Stimulated activated CD8-positive, alpha-beta memory T cell treated with anti-CD3 and anti-CD28 coated beads, Interleukin-7, amount 100 ng/mL, for 48 hours (primary cell): ENCODE data around the gene C10orf90.

Source experiments
- DNase-seq, 2 donors: peaks; one replicate each; pipeline ENCODE4 v3.0.0-alpha.2; 2020; ENCODE audit warnings: low read depth in 1 of 2; ENCODE audit errors: extremely low read depth in 1 of 2

The C10orf90 gene

DNA sequence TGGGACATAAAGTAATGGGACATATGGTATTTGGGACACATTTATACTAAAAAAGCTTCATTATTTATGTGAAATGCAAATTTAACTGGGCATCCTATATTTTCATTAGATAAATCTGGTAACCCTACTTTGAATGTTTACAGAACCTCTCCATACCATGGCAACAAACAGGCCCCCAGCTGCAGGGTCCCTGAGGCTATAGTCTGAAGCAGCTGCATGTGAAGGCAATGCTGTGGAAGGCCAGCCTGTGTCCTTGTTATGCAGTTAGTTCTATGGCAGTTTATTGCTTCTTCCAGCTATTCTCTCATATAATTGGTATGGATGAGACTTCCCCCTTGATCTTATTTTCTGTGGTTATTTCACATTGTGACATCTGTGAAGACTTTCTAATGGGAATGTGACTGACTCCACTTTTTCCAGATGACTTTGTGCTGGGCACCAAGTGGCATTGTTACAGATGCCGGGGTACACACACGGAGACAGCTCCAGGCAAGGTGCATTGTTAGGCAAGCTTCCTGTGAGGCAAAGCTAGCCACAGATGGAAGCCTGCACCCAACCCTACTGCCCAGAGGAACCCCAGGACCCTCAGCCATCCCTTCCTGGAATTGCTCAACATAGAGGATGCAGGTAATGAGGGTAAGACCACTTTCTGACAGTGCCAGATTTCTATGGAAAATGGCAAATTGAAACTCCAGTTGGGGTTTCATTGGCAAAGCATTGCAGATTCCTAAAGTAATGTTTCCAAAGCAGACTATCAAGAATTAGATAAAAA lies 232.7 kb downstream of the C10orf90 start:
- DNase-seq, result no peak

DNA sequence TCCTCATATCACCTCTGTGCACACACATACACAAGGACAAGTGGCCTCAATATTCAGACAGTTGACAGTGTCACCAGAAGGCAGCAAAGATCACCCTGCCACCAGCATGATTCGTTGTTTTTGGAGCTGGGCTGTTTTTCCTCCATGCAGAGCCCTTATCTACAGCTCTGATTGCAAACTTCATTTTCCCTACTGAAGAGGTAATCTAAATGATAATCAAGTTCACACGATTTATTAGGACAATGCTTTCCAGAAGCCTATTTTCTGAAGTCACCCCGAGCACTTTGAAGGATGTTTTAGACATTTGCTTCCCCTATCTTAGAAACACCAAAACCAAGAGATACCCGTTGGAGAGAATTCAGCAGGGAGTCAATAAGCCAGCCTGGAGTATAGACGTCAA lies 236.3 kb downstream of the C10orf90 start:
- DNase-seq, result no peak

DNA sequence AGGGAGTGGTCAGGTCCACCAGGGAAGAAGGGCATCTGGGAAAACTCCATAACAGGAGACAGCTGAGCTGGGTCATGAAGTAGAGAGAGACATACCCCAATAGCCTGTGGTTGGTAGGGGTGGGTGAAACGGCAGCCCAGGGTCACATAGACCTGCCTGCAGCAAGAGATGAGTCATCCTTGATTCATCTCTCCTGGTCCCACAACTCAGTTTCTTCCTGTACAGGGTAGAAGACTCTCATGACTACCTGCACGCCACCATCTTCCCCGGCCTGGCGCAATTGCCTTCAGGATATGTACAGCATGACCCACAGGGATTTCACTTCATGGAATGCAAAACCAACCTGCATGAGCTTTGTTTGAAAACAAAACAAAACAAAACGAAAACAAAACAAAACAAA lies 237.1 kb downstream of the C10orf90 start:
- DNase-seq, result no peak

DNA sequence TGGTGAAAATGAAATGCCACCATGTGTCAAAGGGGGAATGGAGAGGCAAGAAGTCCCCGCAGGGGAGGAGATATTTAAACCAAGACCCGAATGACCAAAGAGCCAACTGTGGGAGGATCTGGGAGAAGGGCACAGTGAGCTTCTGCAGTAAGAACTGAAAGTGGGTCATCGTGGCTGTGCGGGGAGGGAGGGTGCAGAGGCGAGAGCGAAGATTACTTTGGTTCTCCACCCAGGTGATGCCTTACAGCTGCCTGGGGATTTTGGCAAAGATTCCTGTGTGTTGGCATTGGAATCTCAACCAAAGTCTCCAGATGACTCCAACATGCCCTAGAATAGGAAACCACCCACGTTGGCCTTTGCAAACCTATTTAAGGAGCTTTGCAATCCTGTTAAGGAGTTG lies 238.0 kb downstream of the C10orf90 start:
- no peak for DNase-seq

DNA sequence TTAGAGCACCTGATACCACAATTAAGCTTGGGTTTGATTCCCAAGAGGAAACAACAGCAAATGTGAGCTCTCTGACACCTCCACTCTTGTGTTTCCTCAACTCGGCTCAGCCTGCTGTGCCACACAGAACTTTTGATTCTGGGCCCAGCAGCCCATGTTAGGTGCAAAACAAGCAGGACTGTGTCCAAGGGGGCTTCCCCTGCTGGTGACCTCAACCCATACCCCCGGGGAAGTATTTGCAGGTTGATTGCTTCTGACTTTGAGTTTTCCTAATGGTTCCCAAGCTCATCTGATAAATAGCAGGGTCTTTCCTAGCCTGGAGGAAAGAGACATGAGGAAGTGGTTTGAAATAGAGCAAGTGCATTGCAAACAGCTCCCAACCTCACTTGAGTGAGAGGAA lies 238.7 kb downstream of the C10orf90 start:
- DNase-seq, result no peak

DNA sequence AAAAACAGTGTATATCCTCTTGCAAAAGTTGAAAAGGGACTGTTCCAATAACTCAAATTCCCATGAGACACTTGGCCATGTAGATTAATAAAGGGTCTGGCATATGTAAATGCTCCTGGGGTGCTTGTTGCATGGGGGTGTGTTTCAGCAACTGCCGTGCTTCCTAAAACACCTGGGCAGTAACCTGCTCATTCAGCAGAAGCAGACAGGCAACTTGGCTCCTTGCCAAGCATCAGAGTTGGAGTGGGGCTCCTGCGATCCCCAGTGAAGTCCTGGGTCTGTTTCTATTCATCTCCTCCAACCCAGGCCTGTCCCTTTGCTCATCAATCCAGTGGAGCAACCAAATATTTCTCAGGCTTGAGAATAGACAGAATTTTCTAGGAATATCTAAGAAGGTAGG lies 240.0 kb downstream of the C10orf90 start:
- no peak for DNase-seq

DNA sequence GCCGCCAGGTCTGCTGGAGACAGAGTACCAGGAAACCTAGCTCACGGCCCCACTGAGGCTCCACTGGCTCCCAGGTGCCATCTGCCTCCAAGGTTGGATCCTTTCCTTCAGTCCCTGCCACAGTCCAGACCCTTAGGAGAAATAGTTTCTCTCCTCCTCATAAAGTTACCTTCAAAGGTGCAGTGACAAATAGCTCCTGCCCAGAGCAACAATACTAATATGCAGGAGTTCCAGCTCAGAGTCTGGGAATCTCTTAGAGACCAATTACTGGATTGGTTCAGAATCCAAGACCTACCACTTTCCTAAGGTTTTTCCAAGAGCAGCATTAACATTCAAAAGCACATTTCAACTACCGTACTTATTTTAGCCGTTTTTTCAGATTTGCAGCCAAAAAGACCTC lies 241.2 kb downstream of the C10orf90 start:
- DNase-seq, result no peak

DNA sequence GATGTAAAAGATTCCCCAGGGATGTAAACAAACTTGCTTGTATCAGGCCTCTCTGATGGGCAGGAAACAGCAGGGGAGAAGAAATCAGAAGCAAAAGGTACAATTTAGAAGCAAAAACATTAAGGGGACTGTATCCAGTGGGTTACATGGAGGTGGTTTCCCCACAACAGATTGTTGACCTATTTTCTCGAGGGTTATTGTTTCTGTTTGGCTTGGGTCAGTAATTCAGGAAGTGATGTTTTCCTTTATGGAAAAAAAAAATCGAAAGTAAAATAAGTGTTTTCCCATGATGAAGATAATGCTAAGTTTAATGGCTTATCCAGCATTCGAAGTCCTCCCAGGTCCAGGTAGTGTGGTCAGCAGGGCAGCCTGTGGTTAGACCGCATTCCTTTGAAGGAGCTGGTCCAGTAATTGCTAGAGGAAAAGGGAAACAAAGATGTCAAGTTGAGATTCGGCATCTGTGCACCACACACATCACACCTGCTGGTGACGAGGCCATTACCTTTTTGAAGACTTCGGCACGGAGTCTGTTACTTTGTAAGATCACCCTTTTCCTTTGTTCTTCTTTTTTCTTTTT lies 244.9 kb downstream of the C10orf90 start:
- DNase-seq, result no peak

DNA sequence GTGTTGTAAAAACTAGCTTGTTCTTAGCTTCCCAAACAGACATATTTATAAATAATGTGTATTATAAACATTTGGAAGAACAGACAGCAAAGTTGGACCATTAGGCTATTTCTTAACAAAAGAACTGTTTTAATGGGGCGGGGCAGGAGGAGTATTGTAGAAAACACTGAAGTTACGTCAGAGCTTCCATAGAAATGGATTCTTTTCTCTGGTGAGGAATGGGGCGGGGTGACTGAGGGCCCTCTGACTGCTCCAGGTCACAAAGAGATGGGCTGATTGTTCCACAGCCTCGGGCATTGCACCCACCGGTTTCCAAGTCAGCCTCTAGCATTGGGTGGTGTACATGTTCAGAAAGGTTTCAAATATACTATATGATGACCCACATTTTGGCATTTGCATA lies 245.5 kb downstream of the C10orf90 start:
- DNase-seq, result no peak

DNA sequence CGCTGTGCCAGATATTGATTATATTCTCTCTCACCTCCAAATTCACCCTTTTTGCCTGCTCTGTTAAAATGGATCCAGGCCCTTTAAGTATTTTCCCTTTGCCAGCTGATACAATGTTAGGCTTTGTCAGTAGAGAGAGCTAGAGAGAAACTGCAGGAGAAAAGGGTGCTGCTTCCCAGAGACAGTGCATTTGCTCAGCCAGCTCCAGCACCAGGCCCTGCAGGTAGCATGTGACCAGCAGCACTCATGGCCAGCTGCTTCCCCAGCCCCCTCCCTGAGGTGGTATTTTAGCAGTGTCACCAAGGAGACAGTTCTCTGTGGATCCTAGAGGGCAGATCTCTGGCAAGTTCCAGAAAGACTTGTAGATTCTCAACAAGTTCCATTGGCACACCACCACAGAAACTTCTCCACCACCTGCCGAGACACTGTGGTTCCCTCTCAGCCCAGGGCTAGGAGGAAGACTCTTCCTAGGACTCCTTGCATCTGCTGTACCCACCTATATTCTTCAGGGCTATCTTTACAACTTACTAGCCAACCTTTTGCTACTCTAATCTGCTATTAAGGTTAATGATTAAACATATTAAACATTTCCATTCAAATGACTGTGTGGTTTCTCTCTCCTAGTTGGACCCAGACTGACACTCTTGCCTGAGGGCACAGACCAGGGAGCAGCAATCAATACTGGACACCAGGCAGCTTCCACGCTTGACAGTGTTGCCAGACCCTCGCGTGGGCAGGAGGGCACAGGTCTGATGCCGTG lies 246.6 kb downstream of the C10orf90 start:
- no peak for DNase-seq

DNA sequence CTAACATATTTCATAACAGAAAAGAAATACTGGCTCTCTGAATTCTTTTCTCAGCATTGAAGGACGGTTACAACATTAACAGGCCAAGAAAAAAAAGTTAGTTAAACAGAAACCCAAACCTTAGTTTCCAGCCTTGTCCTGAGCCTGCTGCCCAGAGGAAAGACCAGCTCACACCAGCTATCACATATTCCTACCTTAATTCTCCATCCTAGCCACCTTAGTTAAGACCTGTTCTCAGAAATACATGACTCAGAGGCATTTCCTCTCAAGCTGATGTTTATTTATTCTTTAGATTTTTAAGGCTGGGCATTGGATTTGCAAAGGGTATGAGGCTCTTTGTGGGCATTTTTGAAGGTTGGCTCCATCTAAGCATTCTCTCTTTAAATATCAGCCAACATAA lies 247.9 kb downstream of the C10orf90 start:
- DNase-seq, result no peak

DNA sequence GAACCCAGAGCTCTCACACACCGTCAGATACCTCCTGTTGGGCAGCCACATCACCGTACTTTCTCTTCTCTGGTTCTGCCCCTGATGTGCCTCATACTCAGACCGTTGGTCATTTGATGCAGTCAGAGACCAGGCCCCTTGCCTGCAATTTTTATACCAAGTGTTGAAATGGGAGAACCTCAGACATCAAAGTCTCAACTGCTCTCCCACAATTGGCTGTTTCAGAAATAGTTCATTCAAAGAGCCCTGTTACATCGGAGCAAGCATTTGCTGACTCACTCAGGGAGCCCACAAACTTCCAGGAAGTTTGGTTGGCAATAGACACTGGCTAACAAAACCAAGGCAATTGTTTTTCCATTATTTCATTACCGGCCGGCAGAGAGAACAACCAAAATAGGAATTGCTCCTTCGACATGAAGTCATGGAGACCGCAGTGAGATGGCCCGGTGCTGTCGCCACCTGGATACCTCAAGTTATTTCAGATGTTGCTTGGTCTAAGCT lies 248.7 kb downstream of the C10orf90 start:
- DNase-seq, result no peak

DNA sequence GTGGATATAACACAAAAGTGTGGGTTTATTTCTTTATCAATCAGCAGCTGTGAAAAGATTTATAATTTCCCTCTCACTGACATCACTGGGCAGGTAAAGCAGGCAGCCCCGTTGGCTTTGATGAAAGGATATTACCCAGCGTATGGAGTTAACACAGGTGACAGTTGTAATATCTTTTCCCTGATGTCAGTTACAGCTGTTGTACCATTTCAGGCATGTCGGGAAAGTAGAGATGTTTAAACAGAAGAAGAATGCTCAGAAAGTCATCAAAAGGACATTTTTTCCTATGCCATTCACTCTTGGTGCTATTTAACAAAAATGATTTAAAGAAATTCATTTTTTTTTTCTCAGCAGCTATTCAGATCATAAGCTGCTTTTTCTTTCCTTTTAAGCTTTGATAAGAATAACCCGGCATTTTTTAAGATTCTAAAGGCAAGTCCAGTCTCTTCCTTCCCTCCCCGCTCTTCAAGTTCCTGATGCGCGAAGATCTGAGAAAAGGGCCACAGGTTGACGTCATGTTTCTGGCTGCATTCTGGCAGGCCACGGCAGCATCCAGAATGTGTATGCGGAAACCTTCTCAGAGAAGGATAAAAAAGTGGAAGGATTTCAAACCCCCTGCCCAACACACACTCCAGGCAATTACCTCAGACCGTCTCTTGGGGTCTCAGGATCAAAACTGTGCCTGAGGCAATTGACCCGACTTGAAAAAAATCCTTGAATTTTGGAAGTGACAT lies 249.8 kb downstream of the C10orf90 start:
- no peak for DNase-seq

DNA sequence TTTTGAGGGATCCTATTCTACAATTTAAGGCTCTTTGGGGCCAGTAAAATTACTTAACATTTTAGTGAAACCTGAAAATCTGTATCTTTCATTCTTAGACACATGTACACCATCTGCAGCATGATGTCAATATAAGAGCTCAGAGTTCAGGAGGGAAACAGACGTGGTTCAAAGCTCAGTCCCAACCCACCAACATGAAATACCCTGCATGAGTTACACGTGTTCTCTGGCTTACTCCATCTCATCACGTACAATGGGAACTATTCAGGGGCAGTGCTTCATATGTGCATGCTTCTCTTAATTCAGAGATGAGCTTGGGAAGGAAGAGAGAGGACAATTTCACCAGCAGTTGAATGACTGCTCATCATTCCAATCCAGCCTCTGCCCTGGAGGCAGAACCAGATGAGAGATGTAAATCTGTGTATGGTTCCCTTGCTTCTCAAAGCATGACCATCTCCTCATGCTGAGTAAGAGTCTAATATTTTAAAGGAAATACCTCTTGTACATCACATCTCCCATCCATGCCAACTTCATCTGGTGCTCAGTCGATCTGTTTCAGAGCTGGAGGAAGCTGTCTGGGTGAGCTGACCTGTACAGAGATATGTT lies 253.2 kb downstream of the C10orf90 start:
- no peak for DNase-seq

DNA sequence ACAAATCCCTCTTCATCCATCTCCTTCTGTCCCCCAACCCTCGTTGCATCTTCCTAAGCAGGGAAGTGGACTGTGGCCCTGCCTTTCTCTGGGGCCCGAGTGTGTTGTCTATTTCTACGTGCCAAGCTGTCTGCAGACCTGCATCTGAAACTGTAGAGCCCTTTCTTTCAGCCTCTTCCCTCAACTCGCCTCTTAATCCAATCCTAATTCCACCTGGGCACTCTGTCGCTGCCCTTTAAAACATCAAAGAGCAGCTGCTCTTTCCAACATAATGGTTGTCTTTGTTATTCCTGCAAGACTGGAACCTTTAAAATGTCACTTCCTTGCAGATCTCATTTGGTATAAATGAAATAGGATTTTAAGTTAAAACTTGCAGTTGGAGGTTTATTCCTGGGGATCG lies 260.7 kb downstream of the C10orf90 start:
- no peak for DNase-seq

DNA sequence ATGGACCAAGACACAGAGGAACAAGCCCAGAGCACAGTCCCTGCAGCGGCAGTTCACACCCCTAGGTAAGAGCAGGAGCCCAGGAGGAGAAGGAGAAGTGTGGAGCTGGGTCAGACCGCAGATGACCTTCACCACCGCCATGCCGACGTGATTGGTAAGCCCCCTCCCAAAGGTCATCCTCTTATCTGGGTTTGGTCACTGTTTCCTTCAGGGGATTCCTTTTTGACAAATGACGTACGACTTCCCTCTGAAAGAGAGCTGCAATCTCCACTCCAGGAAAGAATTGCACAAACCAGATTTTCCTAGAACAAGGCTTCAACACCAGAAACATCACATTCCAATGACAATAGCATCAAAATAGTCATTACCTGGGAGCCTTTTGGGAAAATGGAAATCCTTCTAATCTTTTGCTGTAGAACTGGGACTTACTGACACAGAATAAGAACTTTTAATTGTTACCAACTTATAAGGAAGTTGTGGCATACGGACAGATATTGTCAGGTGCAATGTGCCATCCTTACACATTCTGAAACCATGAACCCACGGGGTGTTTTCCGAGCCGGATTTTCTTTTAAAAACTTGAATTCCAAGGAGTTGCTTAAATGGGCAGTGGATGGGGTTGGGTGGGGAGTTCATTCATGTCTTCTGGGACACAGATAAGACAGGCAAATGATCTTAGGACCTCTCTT lies 261.4 kb downstream of the C10orf90 start:
- no peak for DNase-seq

DNA sequence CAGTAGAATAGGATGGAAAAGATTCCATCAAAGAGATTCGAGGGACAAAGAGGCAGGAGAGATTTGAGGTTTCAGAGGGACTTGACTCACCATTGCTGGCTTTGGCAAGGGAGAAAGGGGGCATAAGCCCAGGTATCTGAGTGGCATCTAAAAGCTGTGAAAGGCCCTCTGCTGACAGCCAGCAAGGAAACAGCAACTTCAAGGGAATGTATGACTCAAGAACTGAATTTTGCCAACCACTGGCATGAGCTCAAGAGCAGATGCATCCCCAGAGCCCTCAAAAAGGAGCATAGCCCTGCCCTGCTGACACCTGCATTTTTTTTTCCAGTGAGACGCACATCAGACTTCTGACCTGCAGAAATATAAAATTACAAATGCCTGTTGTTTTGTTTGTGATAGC lies 262.7 kb downstream of the C10orf90 start:
- DNase-seq, result no peak

DNA sequence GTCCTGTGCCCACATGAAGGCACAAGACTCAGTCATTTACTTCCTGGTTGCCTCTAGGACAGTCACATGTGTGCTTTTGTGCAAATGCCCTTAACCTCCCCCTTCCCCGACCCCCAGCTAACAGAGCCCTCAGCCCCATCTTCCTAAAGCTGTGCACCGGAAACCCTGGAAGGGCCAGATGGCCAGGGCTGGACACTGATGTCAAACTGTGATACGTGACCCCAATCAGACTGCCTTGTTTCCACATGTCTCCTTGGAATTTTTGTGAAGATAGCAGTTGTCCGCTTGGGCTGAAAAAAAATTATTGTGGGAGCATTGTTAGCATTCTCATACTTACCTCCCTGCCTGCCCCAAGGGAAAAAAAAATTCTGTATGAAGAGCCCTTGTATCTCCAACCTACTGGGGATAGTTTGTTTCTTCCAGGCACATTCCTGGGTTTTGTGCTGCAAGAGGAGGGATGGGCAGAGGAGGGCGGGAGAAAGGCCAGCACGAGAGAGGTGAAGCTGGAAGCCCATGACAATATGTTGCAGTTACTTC lies 265.2 kb downstream of the C10orf90 start:
- no peak for DNase-seq

DNA sequence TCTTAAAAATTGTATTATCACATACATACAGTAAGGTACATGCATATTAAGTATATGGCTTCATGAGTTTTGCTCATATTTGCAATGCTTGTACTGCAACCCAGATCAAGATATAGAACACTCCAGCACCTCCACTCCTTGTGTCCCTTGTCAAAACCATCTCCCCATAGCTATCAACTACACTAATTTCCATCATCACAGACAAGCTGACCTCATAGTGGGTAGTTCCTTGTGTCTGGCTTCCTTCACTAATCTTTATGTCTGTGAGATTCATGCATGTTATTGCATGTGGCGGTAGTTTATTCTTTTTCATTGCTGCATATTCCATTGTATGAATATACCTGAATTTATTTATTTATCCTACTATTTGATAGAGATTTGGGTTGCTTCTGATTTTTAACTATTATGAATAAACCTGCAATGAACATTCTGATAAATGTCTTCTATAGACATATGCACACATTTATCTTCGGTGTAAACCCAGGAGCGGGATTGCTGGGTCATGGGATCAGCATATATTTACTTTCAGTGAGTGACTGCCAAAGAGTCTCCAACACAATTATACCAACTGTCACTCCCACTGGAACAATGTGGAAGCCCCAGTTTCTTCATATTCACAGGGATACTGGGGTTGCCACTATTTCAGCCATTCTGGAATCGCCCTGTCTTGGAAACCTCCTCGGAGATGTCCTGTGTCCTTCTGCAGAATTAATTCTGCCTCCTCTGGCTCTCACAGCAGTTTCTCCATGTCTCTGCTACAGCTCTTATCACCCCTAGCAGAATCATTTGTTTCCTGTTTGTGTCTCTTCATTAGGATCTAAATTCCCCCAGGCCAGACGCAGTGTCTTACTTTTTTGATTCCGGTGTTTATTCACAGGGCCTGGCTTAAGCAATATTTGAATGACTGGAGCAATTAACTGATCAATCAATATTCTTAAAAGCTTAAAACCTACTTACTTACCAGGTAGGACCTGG lies 267.5 kb downstream of the C10orf90 start:
- DNase-seq, result no peak
